Panc1 (cell line): Measurements from ENCODE around the gene ACOXL. TPM values are rescaled to one million over a fixed set of nuclear protein-coding genes. Genes with fewer than 3 reads are reported as not detected.

ENCODE experiments used
- ATAC-seq: fragments of 200-7000 bp; cut with Tn5 transposase; 2 replicates; pipeline ENCODE4 v1.9.1; 2020; ENCODE audit warnings: mild to moderate bottlenecking, moderate library complexity
- BruUV-seq: library from RNA; stranded (reverse); fragments of 400-500 nt; replicated peaks from 2 replicates; lab custom pipeline; 2021; lab: Mats Ljungman, UMichigan
- CTCF ChIA-PET: fragments of 300-600 bp; sonication (Branson Sonifier 250); formaldehyde crosslinking; loops from one replicate; lab custom pipeline; 2022; ENCODE audit warnings: antibody characterized with exemption; lab: Charles Lee
- POLR2A ChIA-PET: fragments of 300-600 bp; sonication (Branson Sonifier 250); formaldehyde crosslinking; loops from one replicate; lab custom pipeline; 2022; ENCODE audit warnings: antibody characterized with exemption; lab: Charles Lee
- DNase-seq: peaks from one replicate; pipeline ENCODE4 v3.0.0-alpha.2; 2010; ENCODE audit warnings: low read depth, low spot score
- H3K27ac ChIP-seq: 2 replicates; pipeline ENCODE4 v1.5.1; 2011; ENCODE audit warnings: mild to moderate bottlenecking, low read length, inconsistent platforms
- H3K27me3 ChIP-seq: fragments of 200-500 bp; sonication (Bioruptor generic); 2 replicates; pipeline ENCODE4 v1.6.0; 2014; ENCODE audit warnings: low read length, inconsistent platforms; ENCODE audit not compliant: control insufficient read depth, insufficient read depth
- H3K36me3 ChIP-seq: fragments of 200-500 bp; sonication (Bioruptor generic); 2 replicates; pipeline ENCODE4 v1.5.1; 2014; ENCODE audit warnings: inconsistent platforms, mild to moderate bottlenecking, low read length, moderate library complexity; ENCODE audit not compliant: control insufficient read depth, insufficient read depth
- H3K4me1 ChIP-seq: 2 replicates; pipeline ENCODE4 v1.5.1; 2011; ENCODE audit warnings: inconsistent platforms, mild to moderate bottlenecking, low read length, moderate library complexity; ENCODE audit not compliant: control insufficient read depth, insufficient read depth
- H3K4me3 ChIP-seq, 2 experiments: 2 replicates each; pipeline ENCODE4 v1.5.1; 2011 to 2012; ENCODE audit warnings: low read depth in 2 of 2, low read length in 2 of 2, mild to moderate bottlenecking in 2 of 2, inconsistent platforms in 1 of 2, moderate library complexity in 1 of 2
- H3K9me3 ChIP-seq: fragments of 200-500 bp; sonication (Bioruptor generic); 2 replicates; pipeline ENCODE4 v1.5.1; 2014; ENCODE audit warnings: low read depth, mild to moderate bottlenecking, inconsistent platforms, low read length, moderate library complexity; ENCODE audit not compliant: control insufficient read depth, insufficient read depth
- POLR2AphosphoS5 ChIP-seq: IDR thresholded peaks from 2 replicates; pipeline ENCODE4 v1.6.1; 2012; ENCODE audit warnings: mild to moderate bottlenecking, low read depth, low read length, moderate library complexity
- SIN3A ChIP-seq: IDR thresholded peaks from 2 replicates; pipeline ENCODE4 v1.6.1; 2012; ENCODE audit warnings: low read depth, mild to moderate bottlenecking, low read length, moderate library complexity, borderline replicate concordance; ENCODE audit not compliant: insufficient read depth
- TCF7L2 ChIP-seq: IDR thresholded peaks from 2 replicates; pipeline ENCODE4 v1.6.1; 2011; ENCODE audit warnings: mild to moderate bottlenecking, low read depth, low read length, inconsistent platforms
- in situ Hi-C: cut with HindIII; loops from 2 replicates; pipeline ENCODE4 v1.10.0; 2016; ENCODE audit warnings: low sequenced_read_pairs, low pct_unique_long_range_greater_than_20kb
- intact Hi-C: fragments of 100-400 bp; cut with micrococcal nuclease; formaldehyde crosslinking; loops from one replicate; pipeline ENCODE4 v1.10.0; 2022; ENCODE audit not compliant: unreplicated experiment
- total RNA-seq: library from RNA; stranded (reverse); gene quantifications from one replicate; pipeline ENCODE4 v1.2.1, GENCODE V29; 2021; ENCODE audit not compliant: unreplicated experiment
- TF ChIP-seq, protein P1 (sequence below): fragments of 450-650 bp; IDR thresholded peaks from 2 replicates; pipeline ENCODE4 v1.5.1; 2017; ENCODE audit warnings: mild to moderate bottlenecking
- TF ChIP-seq, protein P2 (sequence below), 2 experiments: IDR thresholded peaks; 2 replicates each; pipeline ENCODE4 v1.6.1; 2011 to 2012; ENCODE audit warnings: low read depth in 2 of 2, control low read depth in 1 of 2, low read length in 1 of 2, mild to moderate bottlenecking in 1 of 2, moderate library complexity in 1 of 2; ENCODE audit not compliant: insufficient read depth in 1 of 2

ACOXL gene
- total RNA-seq, 1 experiment from 2014 or later = 4.9 TPM

DNA sequence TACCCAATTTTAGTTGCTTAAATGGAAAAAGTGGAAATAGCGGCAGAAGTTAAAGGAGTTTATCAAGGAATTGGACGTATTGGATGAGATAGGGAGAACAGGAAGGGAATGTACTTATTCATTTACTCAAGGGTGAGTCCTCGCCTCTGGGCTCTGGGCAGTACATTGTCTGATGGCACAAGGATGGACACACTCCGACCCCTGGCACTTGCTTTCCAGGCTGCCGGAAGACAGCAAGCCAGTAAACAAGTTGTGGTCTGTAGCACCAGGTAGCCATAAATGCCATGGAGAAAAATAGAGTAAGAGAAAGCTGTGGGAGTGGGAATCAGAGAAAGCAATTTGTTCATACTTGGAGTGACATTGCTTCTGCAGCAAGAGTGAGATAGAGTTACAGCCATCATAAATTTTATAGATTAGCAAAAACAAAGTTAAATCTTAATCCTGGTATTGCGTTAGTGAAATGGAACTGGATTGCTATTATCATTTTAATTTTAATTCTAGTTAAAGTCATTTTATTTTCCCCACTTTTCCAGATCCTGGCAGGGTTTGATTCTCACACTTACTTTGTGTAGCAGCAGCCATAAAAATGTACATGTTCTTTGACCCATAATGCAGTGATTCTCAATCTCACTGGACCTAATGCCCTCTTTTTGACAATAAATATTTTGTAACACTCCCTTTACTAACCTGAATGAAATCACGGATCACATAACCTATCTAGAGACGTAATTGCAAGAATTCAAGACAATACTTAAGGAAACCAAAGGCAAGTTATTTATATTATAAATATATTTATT, 252.5 kb downstream of the ACOXL start:
- in situ Hi-C loops = no loop called here
- CTCF ChIA-PET = no interaction called here
- BruUV-seq = no TSS peak

DNA sequence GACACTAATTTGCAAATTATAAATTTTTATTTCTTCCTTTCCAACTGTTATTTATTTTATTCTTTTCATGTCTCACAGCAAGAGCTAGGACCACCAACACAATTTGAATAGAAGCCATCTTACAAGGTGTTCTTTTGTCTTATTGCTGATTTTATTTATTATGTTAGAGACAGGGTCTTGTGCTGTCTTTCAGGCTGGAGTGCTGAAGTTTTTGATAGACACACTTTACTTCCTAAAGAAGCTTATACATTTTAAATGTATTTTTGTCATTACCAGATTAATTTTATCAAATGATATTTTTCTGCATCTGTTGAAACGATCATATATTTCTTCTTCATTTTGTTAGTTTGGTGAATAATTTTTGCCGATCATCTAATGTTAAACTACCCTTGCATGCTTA, 258.1 kb downstream of the ACOXL start:
- in situ Hi-C loops (no loop called here), intact Hi-C loops (no loop called here)
- H3K27me3 ChIP-seq = no peaks in the 10 kb centered on the region; the same call in 1 of the 2 replicates
- H3K27ac ChIP-seq = no peak overlapping the region
- no peak for DNase-seq
- ChIA-PET CTCF (no interaction called here), POLR2A (no interaction called here)
- H3K4me3 ChIP-seq = no peak overlapping the region
- H3K36me3 ChIP-seq = no peaks in the 10 kb centered on the region; the same call in 1 of the 2 replicates
- no peaks in the 10 kb centered on the region for H3K4me1 ChIP-seq
- no peaks in the 10 kb centered on the region for H3K9me3 ChIP-seq
- no peak for ATAC-seq
- BruUV-seq = no TSS peak
- TF ChIP-seq, protein P1, sequence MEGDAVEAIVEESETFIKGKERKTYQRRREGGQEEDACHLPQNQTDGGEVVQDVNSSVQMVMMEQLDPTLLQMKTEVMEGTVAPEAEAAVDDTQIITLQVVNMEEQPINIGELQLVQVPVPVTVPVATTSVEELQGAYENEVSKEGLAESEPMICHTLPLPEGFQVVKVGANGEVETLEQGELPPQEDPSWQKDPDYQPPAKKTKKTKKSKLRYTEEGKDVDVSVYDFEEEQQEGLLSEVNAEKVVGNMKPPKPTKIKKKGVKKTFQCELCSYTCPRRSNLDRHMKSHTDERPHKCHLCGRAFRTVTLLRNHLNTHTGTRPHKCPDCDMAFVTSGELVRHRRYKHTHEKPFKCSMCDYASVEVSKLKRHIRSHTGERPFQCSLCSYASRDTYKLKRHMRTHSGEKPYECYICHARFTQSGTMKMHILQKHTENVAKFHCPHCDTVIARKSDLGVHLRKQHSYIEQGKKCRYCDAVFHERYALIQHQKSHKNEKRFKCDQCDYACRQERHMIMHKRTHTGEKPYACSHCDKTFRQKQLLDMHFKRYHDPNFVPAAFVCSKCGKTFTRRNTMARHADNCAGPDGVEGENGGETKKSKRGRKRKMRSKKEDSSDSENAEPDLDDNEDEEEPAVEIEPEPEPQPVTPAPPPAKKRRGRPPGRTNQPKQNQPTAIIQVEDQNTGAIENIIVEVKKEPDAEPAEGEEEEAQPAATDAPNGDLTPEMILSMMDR = no peak
- TF ChIP-seq, protein P2, sequence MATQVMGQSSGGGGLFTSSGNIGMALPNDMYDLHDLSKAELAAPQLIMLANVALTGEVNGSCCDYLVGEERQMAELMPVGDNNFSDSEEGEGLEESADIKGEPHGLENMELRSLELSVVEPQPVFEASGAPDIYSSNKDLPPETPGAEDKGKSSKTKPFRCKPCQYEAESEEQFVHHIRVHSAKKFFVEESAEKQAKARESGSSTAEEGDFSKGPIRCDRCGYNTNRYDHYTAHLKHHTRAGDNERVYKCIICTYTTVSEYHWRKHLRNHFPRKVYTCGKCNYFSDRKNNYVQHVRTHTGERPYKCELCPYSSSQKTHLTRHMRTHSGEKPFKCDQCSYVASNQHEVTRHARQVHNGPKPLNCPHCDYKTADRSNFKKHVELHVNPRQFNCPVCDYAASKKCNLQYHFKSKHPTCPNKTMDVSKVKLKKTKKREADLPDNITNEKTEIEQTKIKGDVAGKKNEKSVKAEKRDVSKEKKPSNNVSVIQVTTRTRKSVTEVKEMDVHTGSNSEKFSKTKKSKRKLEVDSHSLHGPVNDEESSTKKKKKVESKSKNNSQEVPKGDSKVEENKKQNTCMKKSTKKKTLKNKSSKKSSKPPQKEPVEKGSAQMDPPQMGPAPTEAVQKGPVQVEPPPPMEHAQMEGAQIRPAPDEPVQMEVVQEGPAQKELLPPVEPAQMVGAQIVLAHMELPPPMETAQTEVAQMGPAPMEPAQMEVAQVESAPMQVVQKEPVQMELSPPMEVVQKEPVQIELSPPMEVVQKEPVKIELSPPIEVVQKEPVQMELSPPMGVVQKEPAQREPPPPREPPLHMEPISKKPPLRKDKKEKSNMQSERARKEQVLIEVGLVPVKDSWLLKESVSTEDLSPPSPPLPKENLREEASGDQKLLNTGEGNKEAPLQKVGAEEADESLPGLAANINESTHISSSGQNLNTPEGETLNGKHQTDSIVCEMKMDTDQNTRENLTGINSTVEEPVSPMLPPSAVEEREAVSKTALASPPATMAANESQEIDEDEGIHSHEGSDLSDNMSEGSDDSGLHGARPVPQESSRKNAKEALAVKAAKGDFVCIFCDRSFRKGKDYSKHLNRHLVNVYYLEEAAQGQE (IDR thresholded peaks at IDR 0.05; ENCODE audit: insufficient read depth in 1 of 2, low read depth in 2 of 2, low read length in 1 of 2) = peak in 1 of 2 experiments; percentile 24; a peak in 1 of 4 replicates
- TF ChIP-seq SIN3A = no peak

More for the DNA sequence above, 252.5 kb downstream of the ACOXL start:
- no peaks in the 10 kb centered on the region for H3K4me1 ChIP-seq
- TF ChIP-seq TCF7L2 (no peak), POLR2AphosphoS5 (no peak), SIN3A (no peak)
- TF ChIP-seq, protein P2 (IDR thresholded peaks at IDR 0.05; ENCODE audit: insufficient read depth in 1 of 2, low read depth in 2 of 2, low read length in 1 of 2) = no peak
- TF ChIP-seq, protein P1 = no peak
- intact Hi-C loops = no loop called here
- DNase-seq = no peak
- no peaks in the 10 kb centered on the region for H3K9me3 ChIP-seq
- POLR2A ChIA-PET = no interaction called here
- H3K36me3 ChIP-seq = no peaks in the 10 kb centered on the region; the same call in 1 of the 2 replicates
- H3K4me3 ChIP-seq = no peak overlapping the region
- no peak overlapping the region for H3K27ac ChIP-seq
- no peaks in the 10 kb centered on the region; the same call in 1 of the 2 replicates for H3K27me3 ChIP-seq
- no peak for ATAC-seq
